Measurements from ENCODE around the gene C5.

DNA sequence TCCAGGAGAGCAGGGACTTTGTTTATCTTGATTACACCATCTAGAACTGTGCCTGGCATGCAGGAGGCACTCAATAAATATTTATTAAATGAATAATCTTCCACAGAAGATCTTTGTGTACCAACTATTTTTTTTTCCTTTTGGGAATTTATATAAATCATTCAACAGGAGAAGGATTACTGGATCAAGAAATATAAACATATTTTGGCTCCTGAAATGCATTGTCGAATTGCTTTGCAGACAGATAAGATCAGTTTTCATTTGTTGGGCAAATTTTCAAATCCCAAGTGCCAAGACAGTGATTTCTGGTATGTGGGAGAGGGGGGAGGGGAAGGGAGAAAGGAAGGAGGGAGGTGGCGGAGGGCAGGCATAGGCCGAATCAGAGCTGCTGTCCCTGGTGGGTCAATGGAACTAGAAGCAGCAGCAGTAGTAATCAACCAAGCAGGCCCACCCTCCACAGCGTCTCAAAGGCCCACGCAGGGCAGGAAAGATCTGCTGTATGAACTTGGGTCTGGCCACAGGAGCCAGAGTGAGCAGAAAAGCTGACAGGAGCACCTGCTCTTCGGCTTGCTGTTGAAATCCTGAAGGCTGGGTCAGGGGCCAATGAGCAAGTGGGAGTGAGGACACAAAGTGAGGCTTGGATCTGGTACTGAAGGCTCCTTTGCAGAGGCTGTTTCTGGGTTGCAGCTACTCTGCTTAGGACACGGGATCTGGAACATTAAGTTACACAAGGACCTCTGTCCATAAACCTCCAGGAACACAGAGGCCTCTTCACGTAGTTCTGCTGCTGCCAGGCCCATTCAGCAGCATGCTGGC is 107.7 kb downstream of the C5 start:
- TF ChIP-seq, protein P1, sequence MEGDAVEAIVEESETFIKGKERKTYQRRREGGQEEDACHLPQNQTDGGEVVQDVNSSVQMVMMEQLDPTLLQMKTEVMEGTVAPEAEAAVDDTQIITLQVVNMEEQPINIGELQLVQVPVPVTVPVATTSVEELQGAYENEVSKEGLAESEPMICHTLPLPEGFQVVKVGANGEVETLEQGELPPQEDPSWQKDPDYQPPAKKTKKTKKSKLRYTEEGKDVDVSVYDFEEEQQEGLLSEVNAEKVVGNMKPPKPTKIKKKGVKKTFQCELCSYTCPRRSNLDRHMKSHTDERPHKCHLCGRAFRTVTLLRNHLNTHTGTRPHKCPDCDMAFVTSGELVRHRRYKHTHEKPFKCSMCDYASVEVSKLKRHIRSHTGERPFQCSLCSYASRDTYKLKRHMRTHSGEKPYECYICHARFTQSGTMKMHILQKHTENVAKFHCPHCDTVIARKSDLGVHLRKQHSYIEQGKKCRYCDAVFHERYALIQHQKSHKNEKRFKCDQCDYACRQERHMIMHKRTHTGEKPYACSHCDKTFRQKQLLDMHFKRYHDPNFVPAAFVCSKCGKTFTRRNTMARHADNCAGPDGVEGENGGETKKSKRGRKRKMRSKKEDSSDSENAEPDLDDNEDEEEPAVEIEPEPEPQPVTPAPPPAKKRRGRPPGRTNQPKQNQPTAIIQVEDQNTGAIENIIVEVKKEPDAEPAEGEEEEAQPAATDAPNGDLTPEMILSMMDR (IDR thresholded peaks at IDR 0.05) = no peak
- no peak for TF ChIP-seq EZH2phosphoT487 (IDR thresholded peaks at IDR 0.05)
- no peak for TF ChIP-seq EZH2 (IDR thresholded peaks at IDR 0.05)
